ENCODE data around the gene BCO2. TPM values are rescaled to one million over a fixed set of nuclear protein-coding genes. Genes with fewer than 3 reads are reported as not detected.

BCO2 gene
- total and polyA plus RNA-seq, 10 of the 15 experiments (the other 5 are each of a cell fraction or from before 2014, with no cell fraction given) = 0.29 to 1.0 (median 0.57) TPM

DNA sequence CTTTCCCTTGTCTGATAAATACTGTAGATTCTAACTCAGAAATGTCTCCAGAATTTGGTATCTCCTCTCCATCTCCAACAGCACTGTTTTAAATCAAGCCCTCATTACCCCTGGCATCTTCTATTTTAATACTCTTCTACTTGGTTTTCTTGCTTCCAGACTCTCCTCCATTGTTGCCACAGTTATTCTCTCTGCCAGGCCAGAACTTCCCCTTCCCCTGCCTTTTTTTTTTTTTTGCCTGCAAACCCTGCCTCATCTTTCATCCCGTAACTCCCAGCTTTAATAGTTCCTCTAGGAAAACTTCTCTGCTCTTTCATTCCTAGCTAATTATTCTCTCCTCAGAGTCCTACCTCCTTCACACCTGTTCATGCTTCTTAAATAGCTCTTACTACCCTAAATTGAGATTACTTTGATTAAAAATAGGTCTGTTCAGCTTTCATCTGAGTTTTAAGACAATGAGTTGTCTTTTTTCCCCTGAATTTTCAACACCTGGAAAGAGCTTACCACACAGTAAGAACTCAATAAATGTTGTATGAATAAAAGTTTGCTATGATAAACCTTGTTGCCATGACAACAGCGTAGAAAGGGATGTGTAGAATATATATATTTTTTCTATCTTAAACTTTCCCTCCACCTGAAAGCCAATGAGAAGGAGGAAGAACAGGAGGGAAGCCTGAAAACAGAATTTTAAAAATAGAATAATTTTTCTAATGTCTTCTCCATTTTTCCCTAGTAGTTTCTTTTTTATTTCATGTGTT, 15.0 kb upstream of the BCO2 start:
- DNase-seq (ENCODE audit: low read depth, low spot score) (no peak), FAIRE-seq (no peak), ATAC-seq (no peak)
- RAD21 ChIA-PET (ENCODE audit: unreplicated experiment) = no interaction called here
- Histone ChIP-seq H4K20me1 (ENCODE audit: control insufficient read depth, insufficient read depth) (no peaks in the 10 kb centered on the region), H3K9ac (ENCODE audit: control insufficient read depth, insufficient read depth, low read length) (no peak overlapping the region), H3K27me3 (replicated peaks in 1 of 2; ENCODE audit: control insufficient read depth in 2 of 2, insufficient read depth in 2 of 2, low read length in 1 of 2) (no peaks in the 10 kb centered on the region; a peak in 1 of 4 replicates), H3K4me2 (ENCODE audit: control insufficient read depth, insufficient read depth) (no peak overlapping the region), H3K79me2 (ENCODE audit: control insufficient read depth, insufficient read depth, low read length) (no peaks in the 10 kb centered on the region), H3K9me3 (replicated peaks; ENCODE audit: control insufficient read depth, insufficient read depth, low read length) (no peaks in the 10 kb centered on the region), H3K4me3 (no peak overlapping the region), H3K36me3 (ENCODE audit: control insufficient read depth in 2 of 2, insufficient read depth in 2 of 2, low read length in 1 of 2) (no peaks in the 10 kb centered on the region), H3K4me1 (ENCODE audit: control insufficient read depth, insufficient read depth, low read length) (no peaks in the 10 kb centered on the region), H3K27ac (ENCODE audit: control insufficient read depth, insufficient read depth) (no peak overlapping the region), H2AFZ (ENCODE audit: control insufficient read depth, low read depth, low read length) (no peak overlapping the region)
- POLR2A ChIA-PET = no interaction called here
- in situ Hi-C loops (cut with MboI) = no loop called here
- intact Hi-C loops (cut with micrococcal nuclease; ENCODE audit: unreplicated experiment) = no loop called here
- 73% methylated on average over 2 of the region's 2 CpGs for WGBS (ENCODE audit: insufficient coverage, insufficient replicate concordance, low lambda C conversion rate, missing lambda C conversion rate)
- BruUV-seq (replicated peaks) = no TSS peak
- TF ChIP-seq TCF12 (IDR thresholded peaks at IDR 0.05; ENCODE audit: low read depth, low read length) = no peak
- TF ChIP-seq BMI1 (IDR thresholded peaks at IDR 0.05; ENCODE audit: borderline replicate concordance) = 0 out of 2 replicates have a peak, but pooled peaks have one; percentile 22
- no peak for TF ChIP-seq CBX3 (IDR thresholded peaks at IDR 0.05; ENCODE audit: borderline replicate concordance, low read depth)
- TF ChIP-seq, protein P1, sequence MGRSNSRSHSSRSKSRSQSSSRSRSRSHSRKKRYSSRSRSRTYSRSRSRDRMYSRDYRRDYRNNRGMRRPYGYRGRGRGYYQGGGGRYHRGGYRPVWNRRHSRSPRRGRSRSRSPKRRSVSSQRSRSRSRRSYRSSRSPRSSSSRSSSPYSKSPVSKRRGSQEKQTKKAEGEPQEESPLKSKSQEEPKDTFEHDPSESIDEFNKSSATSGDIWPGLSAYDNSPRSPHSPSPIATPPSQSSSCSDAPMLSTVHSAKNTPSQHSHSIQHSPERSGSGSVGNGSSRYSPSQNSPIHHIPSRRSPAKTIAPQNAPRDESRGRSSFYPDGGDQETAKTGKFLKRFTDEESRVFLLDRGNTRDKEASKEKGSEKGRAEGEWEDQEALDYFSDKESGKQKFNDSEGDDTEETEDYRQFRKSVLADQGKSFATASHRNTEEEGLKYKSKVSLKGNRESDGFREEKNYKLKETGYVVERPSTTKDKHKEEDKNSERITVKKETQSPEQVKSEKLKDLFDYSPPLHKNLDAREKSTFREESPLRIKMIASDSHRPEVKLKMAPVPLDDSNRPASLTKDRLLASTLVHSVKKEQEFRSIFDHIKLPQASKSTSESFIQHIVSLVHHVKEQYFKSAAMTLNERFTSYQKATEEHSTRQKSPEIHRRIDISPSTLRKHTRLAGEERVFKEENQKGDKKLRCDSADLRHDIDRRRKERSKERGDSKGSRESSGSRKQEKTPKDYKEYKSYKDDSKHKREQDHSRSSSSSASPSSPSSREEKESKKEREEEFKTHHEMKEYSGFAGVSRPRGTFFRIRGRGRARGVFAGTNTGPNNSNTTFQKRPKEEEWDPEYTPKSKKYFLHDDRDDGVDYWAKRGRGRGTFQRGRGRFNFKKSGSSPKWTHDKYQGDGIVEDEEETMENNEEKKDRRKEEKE (IDR thresholded peaks at IDR 0.05) = no peak
- CTCF ChIA-PET = interaction anchor here (1.8 to 2.0 kb wide), 2 partner anchors 47 to 50 kb away, joined by 3 to 10 read pairs; no protein-coding TSS in a partner anchor
- SMC1A ChIA-PET (ENCODE audit: uncharacterized antibody, unreplicated experiment) = interaction anchor here (1.7 kb wide), 1 partner anchor 221 kb away, joined by 3 read pairs; no protein-coding TSS in a partner anchor

Measured in GM12878 (cell line).